ENCODE results near the gene MDN1. TPM values are rescaled to one million over a fixed set of nuclear protein-coding genes. Genes with fewer than 3 reads are reported as not detected.

Gene MDN1
- total and polyA plus RNA-seq, 10 donors, result 23.0 to 56.3 (median 36.7) TPM

DNA sequence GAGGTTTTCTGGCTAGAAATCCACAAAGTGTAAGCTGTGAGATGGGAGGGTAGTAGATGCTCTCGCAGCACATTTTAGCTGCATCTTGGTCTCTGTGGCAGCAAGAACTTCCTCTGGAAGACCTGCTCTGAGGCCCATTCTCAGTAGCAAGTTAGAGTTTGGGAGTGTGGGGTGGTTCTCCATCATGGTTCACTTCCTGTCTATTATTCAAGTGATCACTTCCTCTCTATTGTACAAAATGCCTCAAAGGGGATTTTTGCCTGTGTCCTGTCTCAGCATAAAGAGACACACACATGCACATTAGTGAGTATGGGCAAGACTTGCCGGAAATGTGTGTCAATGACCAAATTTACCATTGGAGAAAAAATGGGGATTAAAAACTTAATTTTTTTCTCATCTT is 223.5 kb downstream of the MDN1 start:
- Histone ChIP-seq H3K27me3 (replicated peaks in 1 of 7) (no peaks in the 10 kb centered on the region), H3K4me3 (no peak overlapping the region), H3K9me3 (no peaks in the 10 kb centered on the region), H3K36me3 (no peaks in the 10 kb centered on the region), H3K4me1 (peaks cover 0 to 18% (median 10%) of the 10 kb centered on the region in 6 donors), H3K27ac (peak overlapping the region in 3 of 8 donors; percentile 9 to 43 (median 10))
- intact Hi-C loops (cut with DNase I; ENCODE audit: low total_unique reads), result no loop called here
- no peak for DNase-seq
- no peak for TF ChIP-seq POLR2A (IDR thresholded peaks at IDR 0.05)
- TF ChIP-seq, protein P1, sequence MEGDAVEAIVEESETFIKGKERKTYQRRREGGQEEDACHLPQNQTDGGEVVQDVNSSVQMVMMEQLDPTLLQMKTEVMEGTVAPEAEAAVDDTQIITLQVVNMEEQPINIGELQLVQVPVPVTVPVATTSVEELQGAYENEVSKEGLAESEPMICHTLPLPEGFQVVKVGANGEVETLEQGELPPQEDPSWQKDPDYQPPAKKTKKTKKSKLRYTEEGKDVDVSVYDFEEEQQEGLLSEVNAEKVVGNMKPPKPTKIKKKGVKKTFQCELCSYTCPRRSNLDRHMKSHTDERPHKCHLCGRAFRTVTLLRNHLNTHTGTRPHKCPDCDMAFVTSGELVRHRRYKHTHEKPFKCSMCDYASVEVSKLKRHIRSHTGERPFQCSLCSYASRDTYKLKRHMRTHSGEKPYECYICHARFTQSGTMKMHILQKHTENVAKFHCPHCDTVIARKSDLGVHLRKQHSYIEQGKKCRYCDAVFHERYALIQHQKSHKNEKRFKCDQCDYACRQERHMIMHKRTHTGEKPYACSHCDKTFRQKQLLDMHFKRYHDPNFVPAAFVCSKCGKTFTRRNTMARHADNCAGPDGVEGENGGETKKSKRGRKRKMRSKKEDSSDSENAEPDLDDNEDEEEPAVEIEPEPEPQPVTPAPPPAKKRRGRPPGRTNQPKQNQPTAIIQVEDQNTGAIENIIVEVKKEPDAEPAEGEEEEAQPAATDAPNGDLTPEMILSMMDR (IDR thresholded peaks at IDR 0.05 in 8 of 11, conservative IDR thresholded peaks at IDR 0.05 in 3 of 11), result no peak
- TF ChIP-seq POLR2AphosphoS5 (IDR thresholded peaks at IDR 0.05), result no peak
- WGBS, 5 donors, result 46 to 55% (median 52%) methylated on average over 2 of the region's 2 CpGs

Small RNAs within 50 kb of the gene (small RNA-seq; reads per million reads assigned to genes)
- gene DNAJC19P6 (0 reads per million in 4 donors), gene RF00019 (0 reads per million in 4 donors)

Other genes with a start within 250 kb of the MDN1 start
- 10 to 100 TPM; 21.6 to 31.8 (median 25.5) TPM for gene LYRM2, start 181.0 kb downstream of the MDN1 start, total RNA-seq
- gene LYRM2, start 181.0 kb downstream of the MDN1 start, polyA plus RNA-seq, result 10 to 100 TPM; 12.7 to 21.3 (median 15.8) TPM
- gene CASP8AP2, start 10.1 kb upstream of the MDN1 start, total RNA-seq, result 10 to 100 TPM; 16.6 to 27.8 (median 19.9) TPM
- gene CASP8AP2, start 10.1 kb upstream of the MDN1 start, polyA plus RNA-seq, result 1 to 10 TPM; 6.1 to 6.7 (median 6.5) TPM
- not detected for gene GJA10, start 74.7 kb upstream of the MDN1 start, total RNA-seq
- gene GJA10, start 74.7 kb upstream of the MDN1 start, polyA plus RNA-seq, result not detected